Prostate gland (tissue), 2 donors: Measurements from ENCODE around the gene ATOH1. TPM values are rescaled to one million over a fixed set of nuclear protein-coding genes. Genes with fewer than 3 reads are reported as not detected.

ENCODE experiments used
- DNase-seq: peaks from one replicate; pipeline ENCODE4 v3.0.0-alpha.2; 2019; ENCODE audit warnings: low spot score
- H3K27ac ChIP-seq, 2 donors: fragments of 200-600 bp; sonication (generic); 2 replicates each; pipeline ENCODE4 v1.5.1; 2017 to 2019
- H3K27me3 ChIP-seq: fragments of 200-600 bp; sonication (generic); replicated peaks from 2 replicates; pipeline ENCODE4 v1.5.1; 2019; ENCODE audit not compliant: insufficient read depth
- H3K36me3 ChIP-seq, 2 donors: fragments of 200-600 bp; sonication (generic); 1 replicate in 1 of 2; 2 replicates in 1 of 2; pipeline versions ENCODE4 v1.5.1 to v1.8.1; 2017 to 2019
- H3K4me1 ChIP-seq: fragments of 200-600 bp; sonication (generic); replicated peaks from 2 replicates; pipeline ENCODE4 v1.5.1; 2019
- H3K4me3 ChIP-seq, 2 donors: fragments of 200-600 bp; sonication (generic); 2 replicates each; pipeline ENCODE4 v1.5.1; 2017 to 2019
- H3K9me3 ChIP-seq: fragments of 200-600 bp; sonication (generic); 2 replicates; pipeline ENCODE4 v1.5.1; 2017
- CTCF ChIP-seq, 4 experiments: fragments of 200-600 bp in 2 of 4; fragments of 450-650 bp in 2 of 4; sonication (generic) in 2 of 4; IDR thresholded peaks; 1 replicate in 3 of 4; 2 replicates in 1 of 4; pipeline ENCODE4 v1.5.1; 2016 to 2019; ENCODE audit warnings: antibody characterized with exemption in 4 of 4, mild to moderate bottlenecking in 2 of 4, moderate library complexity in 2 of 4
- POLR2A ChIP-seq: fragments of 450-650 bp; IDR thresholded peaks from one replicate; pipeline ENCODE4 v1.6.1; 2016; ENCODE audit warnings: antibody characterized with exemption, mild to moderate bottlenecking
- POLR2AphosphoS5 ChIP-seq: sonication (generic); formaldehyde crosslinking; IDR thresholded peaks from one replicate; pipeline ENCODE4 v1.6.1; 2017; ENCODE audit warnings: antibody characterized with exemption
- WGBS: methylation state at CpG from one replicate; pipeline ENCODE4 v1.1.5; 2018; 5-methylcytosine and 5-hydroxymethylcytosine counted together
- intact Hi-C: fragments of 100-400 bp; cut with DNase I; formaldehyde crosslinking; loops from one replicate; pipeline ENCODE4 v1.14.2; 2022
- total RNA-seq, 2 donors: library from RNA; depleted of rRNA; stranded (reverse); fragments of >200 nt; gene quantifications; one replicate each; pipeline ENCODE4 v1.1.0, GENCODE V29; 2016

ATOH1 gene
- total RNA-seq, 2 donors from 2014 or later: not detected

- H3K36me3 ChIP-seq: no peaks in the 10 kb centered on the region
- DNase-seq: no peak
- TF ChIP-seq POLR2A (no peak), POLR2AphosphoS5 (no peak), CTCF (IDR thresholded peaks at IDR 0.05) (no peak)
- H3K4me1 ChIP-seq: no peaks in the 10 kb centered on the region
- intact Hi-C loops: no loop called here
- peaks cover under 1% of the 10 kb centered on the region for H3K27me3 ChIP-seq
- 73% methylated on average over 3 of the region's 3 CpGs for WGBS
- H3K27ac ChIP-seq: no peak overlapping the region
- no peak overlapping the region for H3K4me3 ChIP-seq
- no peaks in the 10 kb centered on the region for H3K9me3 ChIP-seq
Observed at GRCh38 chr4:93852680-93853079, 24.1 kb downstream of the ATOH1 start.

GRCh38 chr4:93855926-93856325 lies 27.4 kb downstream of the ATOH1 start:
- Histone ChIP-seq H3K27ac (no peak overlapping the region), H3K4me1 (no peaks in the 10 kb centered on the region), H3K4me3 (no peak overlapping the region), H3K9me3 (no peaks in the 10 kb centered on the region), H3K27me3 (peaks cover 2% of the 10 kb centered on the region), H3K36me3 (no peaks in the 10 kb centered on the region)
- no peak for DNase-seq
- intact Hi-C loops: no loop called here
- 75% methylated on average over 1 of the region's 1 CpG for WGBS
- no peak for TF ChIP-seq CTCF (IDR thresholded peaks at IDR 0.05)
- TF ChIP-seq POLR2A: no peak
- TF ChIP-seq POLR2AphosphoS5: no peak

GRCh38 chr4:93865650-93866049 lies 37.1 kb downstream of the ATOH1 start:
- DNase-seq: no peak
- WGBS: 86% methylated on average over 2 of the region's 2 CpGs
- intact Hi-C loops: no loop called here

DNA sequence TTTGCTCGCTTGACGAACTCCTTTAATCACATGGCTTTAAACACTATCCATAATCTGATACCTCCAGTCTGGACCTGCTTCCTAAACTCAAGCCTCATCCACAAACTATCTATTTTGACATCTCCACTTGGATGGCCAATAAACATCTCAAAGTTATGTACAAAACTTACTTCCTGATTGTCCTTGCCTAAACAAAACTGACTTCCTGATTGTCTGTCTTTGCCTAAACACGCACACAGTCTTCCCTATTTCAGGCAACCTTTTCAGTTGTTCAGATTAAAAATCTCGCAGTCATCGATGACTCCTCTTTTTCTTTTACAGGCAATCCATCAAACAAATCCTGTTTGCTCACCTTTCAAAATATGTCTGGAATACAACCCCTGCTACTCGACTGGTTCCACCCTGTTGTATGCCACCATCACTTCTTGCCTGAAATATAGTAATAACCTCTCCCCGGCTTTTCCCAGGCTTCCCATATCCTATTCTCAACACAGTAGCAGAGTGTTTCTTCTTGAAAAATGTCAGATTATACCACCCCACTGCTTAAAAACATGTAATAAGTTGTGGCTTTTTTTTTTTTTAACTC lies 39.0 kb downstream of the ATOH1 start:
- H3K4me3 ChIP-seq: no peak overlapping the region
- H3K27ac ChIP-seq: no peak overlapping the region
- 50% methylated on average over 7 of the region's 7 CpGs for WGBS
- DNase-seq: no peak
- no peaks in the 10 kb centered on the region for H3K36me3 ChIP-seq
- no peaks in the 10 kb centered on the region for H3K27me3 ChIP-seq
- TF ChIP-seq POLR2AphosphoS5 (no peak), POLR2A (no peak), CTCF (IDR thresholded peaks at IDR 0.05) (no peak)
- intact Hi-C loops: no loop called here
- no peaks in the 10 kb centered on the region for H3K9me3 ChIP-seq
- no peaks in the 10 kb centered on the region for H3K4me1 ChIP-seq

More at GRCh38 chr4:93865650-93866049, 37.1 kb downstream of the ATOH1 start:
- no peaks in the 10 kb centered on the region for H3K27me3 ChIP-seq
- H3K27ac ChIP-seq: no peak overlapping the region
- H3K4me1 ChIP-seq: no peaks in the 10 kb centered on the region
- no peaks in the 10 kb centered on the region for H3K36me3 ChIP-seq
- no peak overlapping the region for H3K4me3 ChIP-seq
- no peaks in the 10 kb centered on the region for H3K9me3 ChIP-seq
- TF ChIP-seq CTCF (IDR thresholded peaks at IDR 0.05): no peak
- TF ChIP-seq POLR2A: no peak
- no peak for TF ChIP-seq POLR2AphosphoS5

DNA sequence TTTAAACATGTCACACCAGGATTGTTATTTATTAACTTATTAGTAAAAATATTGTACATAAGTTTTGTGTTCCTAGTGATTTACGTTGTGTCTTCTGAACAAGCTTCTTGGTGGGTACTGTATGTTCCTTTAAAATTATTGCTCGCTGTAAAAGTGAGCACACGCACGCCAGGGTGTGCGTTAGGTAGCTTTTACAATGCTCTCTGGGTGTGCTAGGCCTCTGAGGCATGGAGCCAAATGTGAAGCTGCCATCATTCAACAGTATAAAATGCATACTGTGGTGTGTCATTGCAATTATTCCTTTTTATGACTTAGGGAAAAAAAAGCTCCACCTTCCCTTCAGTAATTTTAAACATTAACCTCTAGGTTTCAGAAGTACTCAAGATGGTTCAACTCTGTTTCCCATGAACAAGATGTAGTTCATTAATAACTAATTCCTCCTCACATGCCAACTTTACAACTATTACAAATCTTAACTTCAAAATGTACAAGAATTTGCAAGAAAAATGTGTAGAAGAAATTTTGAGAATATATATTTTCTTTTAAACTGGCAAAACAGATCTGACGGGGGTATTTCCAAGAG lies 42.4 kb downstream of the ATOH1 start:
- H3K4me1 ChIP-seq: no peaks in the 10 kb centered on the region
- no peak overlapping the region for H3K4me3 ChIP-seq
- 43% methylated on average over 6 of the region's 6 CpGs for WGBS
- H3K27ac ChIP-seq: no peak overlapping the region
- H3K36me3 ChIP-seq: no peaks in the 10 kb centered on the region
- intact Hi-C loops: no loop called here
- no peak for DNase-seq
- TF ChIP-seq POLR2AphosphoS5: peak; percentile 23
- no peak for TF ChIP-seq POLR2A
- no peaks in the 10 kb centered on the region for H3K9me3 ChIP-seq
- no peaks in the 10 kb centered on the region for H3K27me3 ChIP-seq
